HG03097 (cell line): Measurements from ENCODE around the gene YIF1B.
"Not testable (repeated sequence)": the region's sequence is repeated elsewhere in the genome, so short reads cannot be mapped to it uniquely, and the experiment has no call there.

Experiments used
- ATAC-seq: cut with Tn5 transposase; IDR thresholded peaks from one replicate; pipeline ENCODE4 v1.9.1; 2021; ENCODE audit not compliant: unreplicated experiment, low FRiP score

The YIF1B gene, protein sequence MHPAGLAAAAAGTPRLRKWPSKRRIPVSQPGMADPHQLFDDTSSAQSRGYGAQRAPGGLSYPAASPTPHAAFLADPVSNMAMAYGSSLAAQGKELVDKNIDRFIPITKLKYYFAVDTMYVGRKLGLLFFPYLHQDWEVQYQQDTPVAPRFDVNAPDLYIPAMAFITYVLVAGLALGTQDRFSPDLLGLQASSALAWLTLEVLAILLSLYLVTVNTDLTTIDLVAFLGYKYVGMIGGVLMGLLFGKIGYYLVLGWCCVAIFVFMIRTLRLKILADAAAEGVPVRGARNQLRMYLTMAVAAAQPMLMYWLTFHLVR

DNA sequence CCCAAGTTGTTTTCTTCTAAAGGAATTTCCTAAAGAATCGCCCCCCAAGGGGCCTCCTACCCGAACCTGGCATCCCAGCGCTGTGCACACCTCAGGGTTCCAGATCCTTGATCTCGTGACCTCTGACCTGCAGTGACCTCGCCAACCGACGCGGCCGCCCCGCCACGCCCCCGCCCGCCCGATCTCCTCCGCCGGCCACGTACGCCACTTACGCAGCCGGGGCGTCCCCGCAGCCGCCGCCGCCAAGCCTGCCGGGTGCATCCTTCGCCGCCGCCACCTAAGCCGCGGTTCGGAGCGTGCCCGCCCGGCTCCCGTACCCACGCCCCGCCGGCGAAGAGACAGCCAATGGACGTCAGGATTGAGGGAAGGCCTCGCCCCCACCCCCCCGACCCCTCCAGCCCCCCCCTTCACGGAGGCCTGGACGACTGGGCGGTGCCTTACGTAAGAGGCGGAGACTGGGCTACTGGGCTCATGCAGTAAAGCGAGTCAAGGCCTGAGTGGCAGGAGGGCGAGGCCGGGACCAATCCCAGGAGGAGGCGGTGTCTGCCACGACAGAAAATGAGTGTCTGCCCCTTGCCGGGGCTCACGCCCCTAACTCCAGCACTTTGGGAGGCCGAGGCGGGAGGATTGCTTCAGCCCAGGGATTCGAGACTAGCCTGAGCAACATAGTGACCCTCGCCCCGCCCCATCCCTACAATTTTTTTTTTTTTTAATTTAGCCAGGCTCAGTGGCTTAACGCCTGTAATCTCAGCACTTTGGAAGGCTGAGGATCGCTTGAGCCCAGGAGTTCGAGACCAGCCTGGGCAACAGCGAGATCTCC, at the start of gene YIF1B:
Gene YIF1B (minus strand): TSS at position 291 of the 820 bp plus-strand sequence. CDS start 30 bp downstream, at position 261.
- peak; percentile 81 for ATAC-seq

DNA sequence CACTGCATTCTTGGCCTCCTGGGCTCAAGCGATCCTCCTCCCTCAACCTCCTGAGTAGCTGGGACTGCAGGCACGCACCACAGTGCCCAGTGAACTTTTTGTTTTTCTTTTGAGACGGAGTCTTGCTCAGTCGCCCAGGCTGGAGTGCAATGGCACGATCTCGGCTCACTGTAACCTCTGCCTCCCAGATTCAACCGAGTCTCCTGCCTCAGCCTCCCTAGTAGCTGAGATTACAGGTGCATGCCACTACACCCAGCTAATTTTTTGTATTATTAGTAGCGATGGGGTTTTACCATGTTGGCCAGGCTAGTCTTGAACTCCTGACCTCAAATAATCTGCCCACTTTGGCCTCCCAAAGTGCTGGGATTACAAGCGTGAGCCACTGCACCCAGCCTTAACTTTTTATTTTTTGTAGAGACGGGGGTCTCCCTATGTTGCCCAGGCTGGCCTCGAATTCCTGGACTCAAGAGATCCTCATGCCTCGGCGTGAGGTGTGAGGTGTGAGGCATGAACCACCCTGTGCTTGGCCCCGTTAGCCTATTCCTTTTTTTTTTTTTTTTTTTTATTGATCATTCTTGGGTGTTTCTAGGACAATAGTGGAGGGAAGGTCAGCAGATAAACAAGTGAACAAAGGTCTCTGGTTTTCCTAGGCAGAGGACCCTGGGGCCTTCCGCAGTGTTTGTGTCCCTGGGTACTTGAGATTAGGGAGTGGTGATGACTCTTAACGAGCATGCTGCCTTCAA, 47.4 kb upstream of the YIF1B start:
- ATAC-seq, result not testable (repeated sequence)

DNA sequence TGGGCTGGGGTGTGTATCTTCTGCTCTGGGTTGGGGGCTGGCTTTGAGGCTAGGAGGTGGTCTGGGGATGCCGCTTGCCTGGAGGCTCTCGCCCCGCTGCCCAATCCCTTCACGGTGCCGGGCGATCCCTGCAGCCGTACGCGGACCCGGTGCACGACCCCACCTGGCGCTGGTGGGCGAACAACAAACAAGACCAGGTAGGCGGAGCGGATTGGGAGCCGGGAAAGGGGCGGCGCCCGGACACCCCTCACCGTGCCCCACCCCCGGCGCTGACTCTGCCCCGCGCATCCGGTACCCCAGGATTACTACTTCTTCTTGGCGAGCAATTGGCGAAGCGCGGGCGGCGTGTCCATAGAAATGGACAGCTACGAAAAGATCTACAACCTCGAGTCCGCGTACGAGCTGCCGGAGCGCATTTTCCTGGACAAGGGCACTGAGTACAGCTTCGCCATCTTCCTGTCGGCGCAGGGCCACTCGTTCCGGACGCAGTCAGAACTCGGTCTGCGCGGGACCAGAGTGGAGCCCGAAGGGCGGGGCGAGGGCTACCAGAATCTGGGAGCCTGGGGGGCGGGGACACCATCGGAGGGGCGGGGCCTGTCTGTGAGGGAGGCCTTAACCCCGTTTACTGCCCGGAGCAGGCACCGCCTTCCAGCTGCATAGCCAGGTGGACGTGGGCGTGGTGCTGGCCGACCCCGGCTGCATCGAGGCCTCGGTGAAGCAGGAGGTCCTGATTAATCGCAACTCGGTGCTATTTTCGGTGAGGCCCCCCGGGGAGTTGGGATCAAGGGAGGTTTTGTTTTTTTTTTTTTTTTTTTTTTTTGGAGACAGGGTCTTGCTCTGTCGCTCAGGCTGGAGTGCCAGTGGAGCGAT, 46.6 kb upstream of the YIF1B start:
- no peak for ATAC-seq

DNA sequence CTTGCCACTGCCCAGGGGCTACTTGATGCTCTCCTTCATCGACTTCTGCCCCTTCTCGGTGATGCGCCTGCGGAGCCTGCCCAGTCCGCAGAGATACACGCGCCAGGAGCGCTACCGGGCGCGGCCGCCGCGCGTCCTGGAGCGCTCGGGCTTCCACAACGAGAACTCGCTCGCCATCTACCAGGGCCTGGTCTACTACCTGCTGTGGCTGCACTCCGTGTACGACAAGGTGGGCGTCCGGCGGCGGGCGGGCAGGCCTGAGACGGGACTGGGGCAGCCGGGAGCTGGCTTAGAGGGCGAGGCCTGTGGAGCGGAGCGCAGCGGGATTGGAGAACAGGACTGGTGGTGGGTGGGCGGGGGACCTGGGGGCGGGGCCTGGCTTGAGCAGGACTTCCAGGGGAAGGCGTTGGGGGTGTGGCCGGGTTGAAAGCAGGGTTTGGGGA, 45.9 kb upstream of the YIF1B start:
- ATAC-seq, result no peak

DNA sequence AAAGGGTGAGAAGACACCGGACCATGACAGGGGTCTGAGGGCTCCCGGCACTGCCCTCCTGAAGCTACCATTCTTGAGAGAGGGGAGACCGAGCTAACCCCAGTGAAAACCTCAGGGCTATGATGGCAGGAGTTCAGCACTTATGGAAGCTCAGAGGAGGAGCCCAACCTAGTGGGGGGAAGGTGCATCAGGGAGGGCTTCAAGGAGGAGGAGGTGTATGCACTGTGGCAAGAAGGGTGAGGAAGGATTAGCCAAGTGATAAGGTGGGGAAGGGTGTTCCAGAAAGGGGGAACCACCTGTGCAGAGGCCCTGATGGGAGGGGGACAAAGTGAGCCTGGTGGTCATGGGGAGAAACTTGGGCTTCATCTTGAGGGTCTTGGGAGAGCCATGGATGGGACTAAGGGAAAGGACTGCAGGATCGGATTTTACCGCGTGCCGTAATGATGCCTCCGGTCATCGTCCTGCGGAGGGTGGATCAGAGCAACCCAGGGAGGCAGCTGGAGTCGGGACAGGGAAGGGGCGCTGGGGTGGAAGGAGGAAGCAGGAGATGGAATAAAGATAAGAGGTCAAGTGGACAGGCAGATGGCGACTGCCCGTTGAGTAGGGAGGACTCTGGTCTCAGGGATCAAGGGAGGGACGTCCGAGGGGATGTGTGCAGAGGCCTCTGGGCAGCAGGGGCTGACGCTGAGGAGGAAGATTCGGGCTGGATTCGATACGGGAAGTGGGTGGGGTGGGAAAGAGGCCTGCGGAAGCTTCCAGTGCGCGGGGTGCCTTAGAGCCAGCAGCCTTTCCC, 45.3 kb upstream of the YIF1B start:
- ATAC-seq, result no peak

DNA sequence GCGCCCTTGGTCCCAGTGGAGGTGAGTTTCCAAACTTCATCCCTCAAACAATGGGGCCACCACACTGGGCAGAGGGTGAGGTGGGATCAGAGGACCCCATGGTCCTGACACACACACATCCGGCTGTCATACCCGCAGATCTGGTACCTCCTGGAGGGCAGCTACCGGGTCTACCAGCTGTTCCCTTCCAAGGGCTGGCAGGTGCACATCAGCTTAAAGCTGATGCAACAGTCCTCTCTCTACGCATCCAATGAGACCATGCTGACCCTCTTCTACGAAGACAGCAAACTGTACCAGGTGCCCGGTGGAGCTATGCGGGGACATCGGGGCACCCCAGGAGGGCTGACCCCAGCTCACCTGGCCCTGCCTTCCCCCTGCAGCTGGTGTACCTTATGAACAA, 44.6 kb upstream of the YIF1B start:
- no peak for ATAC-seq

DNA sequence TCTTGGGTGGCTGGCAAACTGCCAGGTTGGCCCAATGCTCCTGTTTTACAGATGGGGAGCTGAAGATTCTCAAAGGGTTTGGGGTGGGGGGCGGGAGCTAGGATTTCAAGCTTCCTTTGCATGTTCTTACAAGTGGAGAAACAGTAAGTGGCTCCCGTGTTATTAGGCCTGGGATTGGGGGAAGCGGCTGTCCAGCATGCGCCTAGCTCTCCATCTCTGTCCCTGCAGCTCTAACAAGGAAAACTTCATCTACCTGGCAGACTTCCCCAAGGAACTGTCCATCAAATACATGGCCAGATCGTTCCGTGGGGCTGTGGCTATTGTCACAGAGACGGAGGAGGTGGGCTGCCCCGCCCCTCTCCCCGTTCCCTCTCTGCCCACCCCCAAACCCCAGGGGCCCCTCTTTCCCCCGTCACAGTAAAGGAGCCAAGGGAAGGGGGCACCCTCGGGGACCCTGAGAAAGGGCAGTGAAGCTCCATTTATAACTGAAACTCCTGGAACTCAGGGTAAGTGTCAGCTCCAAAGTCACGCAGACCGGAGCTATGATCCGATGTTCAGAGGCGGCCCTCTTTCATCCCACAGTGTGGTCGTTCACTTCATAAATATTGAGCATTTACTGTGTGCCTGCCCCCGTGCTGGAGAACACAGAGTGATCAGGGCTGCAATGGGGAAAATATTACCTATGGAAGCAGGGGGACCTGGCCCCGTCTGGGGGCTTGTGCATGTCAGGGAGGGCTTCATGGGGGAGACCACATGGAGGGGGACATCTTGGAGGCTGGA, 43.7 kb upstream of the YIF1B start:
- ATAC-seq, result no peak

DNA sequence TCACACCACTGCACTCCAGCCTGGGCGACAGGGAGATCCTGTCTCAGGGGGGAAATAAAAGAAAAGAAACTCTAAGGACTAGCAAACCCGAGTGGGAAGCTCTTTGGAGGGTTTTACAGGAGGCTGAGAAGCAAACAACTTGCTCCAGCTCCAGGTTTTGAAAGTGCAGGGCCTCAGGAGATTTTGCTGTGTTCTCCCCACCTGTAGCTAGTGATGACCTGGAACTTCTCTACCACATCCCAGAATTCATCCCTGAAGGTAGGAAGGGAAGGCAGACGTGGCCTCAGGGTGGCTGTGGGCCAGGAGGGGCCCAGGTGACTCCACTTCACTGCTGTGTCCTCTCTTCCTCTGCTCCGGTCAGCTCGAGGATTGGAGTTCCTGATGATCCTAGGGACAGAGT, 42.3 kb upstream of the YIF1B start:
- ATAC-seq, result no peak

DNA sequence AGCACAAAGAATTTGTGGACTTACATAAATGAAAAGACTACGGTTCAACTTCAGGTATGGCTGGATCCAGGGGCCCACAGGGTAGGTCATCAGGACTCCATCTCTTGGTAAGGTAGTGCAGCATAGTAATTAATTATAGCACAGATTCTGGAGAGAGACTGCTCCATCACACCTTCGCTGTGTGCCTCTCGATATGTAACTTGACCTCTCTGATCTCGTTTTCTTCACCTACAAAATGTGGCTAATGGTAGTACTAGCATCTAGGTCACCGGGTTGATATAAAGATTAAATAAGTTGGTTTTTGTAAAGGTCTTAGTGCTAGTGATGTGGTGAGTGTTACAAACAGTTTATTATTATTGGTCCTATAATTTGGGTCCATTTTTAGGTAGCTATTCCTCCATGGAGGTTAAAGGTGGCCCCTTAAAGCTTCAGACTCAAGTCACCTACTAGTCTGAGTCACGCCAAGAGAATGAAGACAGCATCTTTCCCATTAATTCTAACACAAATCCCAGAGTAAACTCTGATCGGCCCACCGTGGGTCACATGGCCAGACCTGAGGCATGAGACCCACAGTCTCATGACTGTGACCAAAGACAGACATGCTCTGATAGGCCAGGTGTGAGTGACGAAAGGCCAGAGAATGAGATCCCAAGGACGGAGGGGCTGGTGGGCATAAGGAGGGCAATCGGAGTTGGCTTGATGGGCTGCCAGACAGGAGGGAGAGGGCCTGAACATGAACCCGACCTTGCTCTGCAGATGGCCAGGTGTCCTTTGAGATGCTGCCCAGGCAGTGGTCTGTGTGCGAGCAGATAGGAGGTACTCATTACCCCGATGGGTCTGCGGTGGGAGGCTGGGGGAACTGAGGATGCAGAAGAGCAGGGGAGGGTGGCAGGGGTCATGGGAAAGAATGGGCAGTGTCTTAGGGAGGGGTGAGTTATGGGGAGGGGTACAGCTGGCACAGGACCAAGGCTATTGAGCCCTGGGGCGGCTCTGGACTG, 40.3 kb upstream of the YIF1B start:
- no peak for ATAC-seq

DNA sequence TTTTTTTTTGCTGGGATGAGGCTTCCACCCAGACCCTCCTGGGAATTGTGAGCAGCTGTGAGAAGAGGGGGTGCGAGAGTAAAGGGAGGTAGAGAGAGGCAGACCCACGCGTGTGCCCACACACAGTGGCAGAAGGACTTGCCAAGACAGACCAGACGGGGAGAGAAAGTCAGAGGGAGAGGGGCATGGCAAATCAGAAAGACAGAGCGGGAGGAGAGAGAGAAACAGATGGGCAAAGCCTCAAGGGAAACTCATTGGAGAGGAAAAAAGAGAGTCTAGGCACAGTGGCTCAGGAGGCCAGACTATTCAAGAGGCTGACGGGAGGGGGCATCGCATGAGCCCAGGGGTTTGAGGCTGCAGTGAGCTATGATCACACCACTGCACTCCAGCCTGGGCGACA, 36.9 kb upstream of the YIF1B start:
- ATAC-seq, result no peak

DNA sequence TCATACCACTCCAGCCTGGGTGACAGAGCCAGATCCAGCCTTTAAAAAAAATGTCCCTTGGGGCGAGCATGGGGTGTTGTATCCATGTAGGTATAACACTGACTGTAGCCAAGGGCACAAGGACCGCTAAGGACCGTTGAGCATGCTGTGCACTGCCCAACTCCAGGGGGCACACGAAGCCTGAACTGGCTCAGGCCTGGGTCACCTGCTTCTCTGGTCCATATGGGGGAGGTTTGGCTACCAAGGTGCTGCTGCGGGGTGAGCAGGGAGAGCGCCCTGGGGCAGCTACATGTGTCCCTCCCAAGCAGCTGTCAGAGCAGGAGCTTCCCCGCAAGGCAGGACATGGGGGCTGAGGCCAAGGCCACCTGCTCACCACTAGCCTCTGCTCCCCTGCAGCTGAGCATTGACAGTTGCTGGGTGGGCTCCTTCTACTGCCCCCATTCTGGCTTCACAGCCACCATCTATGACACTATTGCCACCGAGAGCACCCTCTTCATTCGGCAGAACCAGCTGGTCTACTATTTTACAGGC, 36.2 kb upstream of the YIF1B start:
- ATAC-seq, result no peak

DNA sequence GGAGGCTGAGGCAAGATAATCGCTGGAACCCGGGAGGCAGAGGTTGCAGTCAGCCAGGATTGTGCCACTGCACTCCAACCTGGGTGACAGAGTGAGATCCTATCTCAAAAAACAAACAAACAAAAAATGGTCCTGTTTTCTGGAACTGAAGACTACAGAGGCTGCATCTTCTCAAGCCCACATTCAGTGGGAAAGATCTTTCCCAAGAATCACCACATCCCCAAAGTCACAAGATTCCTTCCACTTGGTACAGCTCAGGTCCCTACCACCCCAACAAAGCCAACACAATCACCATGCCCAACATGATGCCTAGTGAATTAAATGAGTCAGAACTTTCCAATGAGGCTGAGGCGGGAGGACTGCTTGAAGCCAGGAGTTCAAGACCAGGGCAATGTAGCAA, 35.1 kb upstream of the YIF1B start:
- ATAC-seq, result no peak

DNA sequence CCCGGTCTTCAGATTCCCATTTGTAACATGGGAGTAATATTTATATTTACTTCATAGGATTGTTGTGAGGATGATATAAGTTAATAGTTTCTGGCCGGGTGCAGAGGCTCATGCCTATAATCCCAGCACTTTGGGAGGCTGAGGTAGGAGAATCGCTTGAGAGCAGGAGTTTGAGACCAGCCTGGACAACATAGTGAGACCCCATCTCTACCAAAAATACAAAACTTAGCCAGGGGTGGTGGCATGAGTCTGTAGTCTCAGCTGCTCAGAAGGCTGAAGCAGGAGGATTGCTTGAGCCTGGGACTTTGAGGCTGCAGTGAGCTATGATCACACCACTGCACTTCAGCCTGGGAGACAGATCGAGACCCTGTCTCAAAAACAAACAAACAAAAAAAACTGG, 31.1 kb upstream of the YIF1B start:
- ATAC-seq, result no peak

DNA sequence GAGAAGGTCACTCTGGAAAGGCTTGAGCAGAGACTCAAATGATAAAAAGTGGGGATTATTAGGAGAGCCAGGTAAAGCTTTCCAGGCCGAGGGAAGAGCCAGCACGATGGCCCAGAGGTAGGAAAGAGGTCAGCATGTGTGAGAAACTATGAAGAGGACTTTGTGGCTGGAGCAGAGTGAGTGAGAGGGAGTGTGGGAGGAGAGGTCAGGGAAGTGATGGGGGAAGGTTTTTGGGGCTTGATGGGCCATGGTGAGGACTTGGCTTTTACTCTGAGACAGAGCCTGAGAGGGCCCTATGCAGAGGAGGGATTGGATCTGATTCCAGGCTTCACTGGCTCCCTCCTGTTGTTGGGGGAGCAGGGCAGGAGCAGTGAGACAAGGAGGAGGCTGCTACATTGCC, 25.2 kb upstream of the YIF1B start:
- ATAC-seq, result no peak

DNA sequence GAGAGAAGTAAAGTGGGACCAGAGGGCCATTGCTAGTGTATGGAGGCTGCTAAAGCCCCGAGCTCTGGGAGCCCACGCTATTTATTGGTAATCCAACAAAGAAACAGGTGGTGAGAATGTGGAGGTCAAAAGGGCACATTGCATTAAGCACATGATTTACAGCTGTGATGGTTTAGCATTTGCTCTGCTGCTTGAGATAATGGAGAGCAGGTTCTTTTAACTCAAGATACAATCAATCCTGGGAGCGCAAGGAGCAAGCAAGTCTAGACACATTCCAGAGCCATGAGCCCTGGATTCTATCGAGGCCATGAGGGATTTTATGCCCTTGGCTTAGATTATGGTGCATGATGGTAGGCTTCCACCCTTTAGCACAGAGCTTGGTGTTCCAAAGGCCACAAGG, 23.3 kb upstream of the YIF1B start:
- ATAC-seq, result not testable (repeated sequence)

DNA sequence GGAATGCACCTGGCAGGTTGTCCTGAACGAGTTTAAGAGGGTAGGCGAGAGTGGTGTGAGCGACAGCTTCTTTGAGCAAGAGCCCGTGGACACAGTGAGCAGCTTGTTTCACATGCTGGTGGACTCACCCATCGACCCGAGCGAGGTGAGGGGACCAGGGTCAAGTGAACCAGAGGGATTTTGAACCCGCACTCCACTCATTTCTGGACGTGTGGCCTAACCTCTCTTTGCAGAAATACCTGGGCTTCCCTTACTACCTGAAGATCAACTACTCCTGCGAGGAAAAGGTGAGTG, 21.6 kb upstream of the YIF1B start:
- ATAC-seq, result no peak

DNA sequence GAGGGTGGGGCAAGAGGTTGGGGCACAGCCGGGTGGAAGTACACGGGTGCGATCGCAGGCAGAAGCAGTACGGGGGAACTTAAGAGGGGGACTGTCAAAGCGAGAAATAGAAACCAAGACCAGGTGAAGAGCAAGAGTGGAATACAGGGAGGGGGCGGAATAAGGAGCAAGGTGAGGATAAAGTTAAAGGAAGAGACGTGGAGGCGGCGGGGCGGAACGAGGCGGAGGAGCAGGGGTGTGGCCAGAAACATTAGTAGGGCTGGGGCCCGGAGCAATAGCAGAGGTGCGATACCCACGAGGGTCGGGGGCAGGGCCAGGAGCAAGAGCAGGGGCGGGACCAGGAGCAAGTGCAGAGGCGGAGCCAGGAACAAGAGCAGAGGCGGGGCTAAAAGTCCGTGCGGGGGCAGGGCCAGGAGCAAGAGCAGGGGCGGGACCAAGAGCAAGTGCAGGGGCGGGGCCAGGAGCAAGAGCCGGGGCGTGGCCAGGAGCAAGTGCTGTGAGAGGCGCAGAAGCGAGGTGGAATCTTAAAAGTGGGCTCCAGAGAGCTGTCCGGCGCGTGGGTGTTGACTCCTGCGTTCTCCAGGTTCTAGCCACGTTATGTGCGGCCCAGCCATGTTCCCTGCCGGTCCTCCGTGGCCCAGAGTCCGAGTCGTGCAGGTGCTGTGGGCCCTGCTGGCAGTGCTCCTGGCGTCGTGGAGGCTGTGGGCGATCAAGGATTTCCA, 21.1 kb upstream of the YIF1B start:
- ATAC-seq, result peak; percentile 53
